Activated T-helper 1 cell treated with Interleukin-2 at 50 U/mL for 16 hours (primary cell): ENCODE measurements around the gene GPR39.

Source experiments
- DNase-seq: peaks from one replicate; pipeline ENCODE4 v3.0.0-alpha.2; 2020; ENCODE audit warnings: low read depth

Gene GPR39

DNA sequence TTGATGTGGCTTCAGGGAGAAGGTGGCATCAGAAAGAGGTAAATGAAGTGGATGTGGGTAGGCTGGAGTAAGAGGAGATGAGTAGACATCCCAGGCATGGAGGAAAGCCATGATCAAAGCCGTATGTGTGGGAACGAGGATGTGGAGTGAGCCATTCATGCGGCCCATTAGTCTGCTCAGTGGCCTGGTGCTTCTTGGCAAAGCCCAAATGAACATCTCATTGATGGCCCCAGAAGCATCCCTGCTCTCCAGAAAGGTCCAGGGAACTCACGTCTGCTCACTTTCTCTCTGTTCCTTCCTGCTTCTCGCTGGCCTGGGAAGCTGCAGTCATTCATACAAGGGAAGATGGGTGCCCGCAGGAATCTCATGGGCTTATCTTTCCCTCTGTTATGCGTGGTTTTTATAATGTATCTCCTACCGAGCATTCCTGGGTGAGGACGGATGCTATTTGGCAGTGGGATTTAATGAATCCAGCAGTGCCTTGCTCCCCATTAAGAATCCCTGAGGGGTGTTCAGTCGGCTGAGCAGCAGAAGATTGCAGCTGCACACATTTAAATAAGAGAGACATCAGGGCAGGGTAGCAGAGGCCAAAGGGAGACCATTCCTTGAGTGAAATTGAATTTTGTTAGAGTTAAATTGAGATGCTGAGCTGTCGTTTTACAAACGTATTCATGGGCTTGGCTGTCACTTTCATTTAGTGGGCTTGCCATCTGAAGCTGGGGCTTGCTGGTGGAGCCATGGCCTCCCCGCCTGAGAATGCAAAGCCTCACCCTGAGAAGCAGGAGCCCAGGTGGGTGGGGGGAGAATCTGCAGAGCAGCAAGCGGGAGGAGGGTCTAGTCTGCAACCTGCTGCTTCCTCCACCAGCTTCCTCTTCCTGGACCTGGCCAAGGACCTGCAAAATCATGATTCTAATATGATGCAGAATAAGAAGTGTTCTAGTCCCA, 188.9 kb downstream of the GPR39 start:
- DNase-seq, result no peak

DNA sequence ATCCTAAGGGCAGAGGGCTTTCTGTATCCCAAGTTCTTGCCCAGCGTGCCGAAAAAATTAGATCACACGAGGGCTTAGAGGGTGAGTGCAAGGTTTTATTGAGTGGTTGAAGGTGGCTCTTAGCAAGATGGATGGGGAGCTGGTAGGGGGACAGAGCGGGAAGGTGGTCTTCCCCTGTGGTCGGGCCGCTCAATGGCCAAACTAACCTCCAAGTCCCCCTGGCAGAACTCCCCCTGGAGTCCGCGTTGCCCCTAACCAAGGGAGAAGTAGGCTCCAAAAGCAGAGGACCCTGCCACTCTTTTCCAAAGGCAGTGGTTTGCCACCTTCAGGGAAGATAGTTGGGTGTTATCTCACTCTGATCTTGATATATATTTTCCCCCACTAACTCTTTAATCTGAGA, 190.0 kb downstream of the GPR39 start:
- no peak for DNase-seq

- no peak for DNase-seq
Measured at GRCh38 chr2:132607426-132608090, 191.0 kb downstream of the GPR39 start.

DNA sequence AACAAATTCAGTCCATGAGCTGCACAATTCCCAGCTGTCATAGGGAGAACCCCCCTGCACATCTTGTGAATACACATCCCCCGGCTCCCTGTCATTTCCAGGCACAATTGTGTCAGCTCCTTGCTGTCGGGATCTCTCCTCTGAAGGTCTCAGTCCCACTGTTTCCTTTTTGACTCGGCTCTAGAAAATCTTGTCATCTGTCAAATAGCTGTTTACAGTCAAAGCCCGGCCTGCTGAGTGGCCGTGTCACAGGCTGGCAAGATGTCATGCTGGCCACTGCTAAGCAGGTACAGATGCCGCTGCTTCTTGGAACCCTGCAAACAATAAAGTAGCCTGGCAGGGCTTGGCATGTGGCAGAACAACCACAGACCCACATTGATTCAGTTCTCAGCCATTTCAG, 191.7 kb downstream of the GPR39 start:
- no peak for DNase-seq

GRCh38 chr2:132609101-132609890, 192.7 kb downstream of the GPR39 start:
- no peak for DNase-seq

DNA sequence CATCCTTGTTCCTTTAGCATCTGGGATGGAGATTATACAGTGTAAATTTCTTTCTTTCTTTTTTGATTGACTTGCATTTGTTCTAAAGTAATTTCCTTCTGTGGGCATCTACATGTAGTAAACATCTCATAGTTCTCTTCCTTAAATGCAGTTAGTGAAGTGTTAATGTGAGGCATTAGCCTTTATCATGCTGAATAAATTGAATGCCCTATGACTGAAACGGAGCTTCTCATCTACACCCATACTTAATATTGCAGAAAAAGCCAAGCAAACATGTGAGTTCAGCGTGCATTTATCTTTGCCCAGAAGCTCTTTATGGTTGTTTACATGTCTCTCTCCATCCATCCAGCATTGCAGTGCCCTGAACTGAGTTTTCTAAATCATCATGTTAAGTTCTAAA, 195.1 kb downstream of the GPR39 start:
- no peak for DNase-seq

- no peak for DNase-seq
Measured at GRCh38 chr2:132615329-132616085, 198.9 kb downstream of the GPR39 start.

DNA sequence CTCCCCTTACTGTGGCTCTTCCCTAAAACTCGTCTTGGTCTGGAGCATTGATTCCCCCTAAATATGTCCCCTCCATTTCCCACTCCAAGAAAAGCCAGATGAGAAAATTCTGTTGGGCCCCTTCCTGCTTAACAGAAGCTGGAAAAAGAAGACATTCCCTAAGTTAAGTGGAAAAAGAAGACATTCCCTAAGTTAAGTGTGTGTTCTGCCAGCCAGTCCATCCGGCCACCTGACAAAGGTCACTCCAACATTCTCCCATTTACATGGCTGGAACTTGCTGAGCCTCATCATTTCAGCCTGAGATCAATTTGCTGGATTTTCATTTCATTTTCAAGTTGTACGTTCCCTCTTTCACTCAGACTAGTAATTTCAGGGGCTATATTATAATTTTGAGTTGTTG, 201.4 kb downstream of the GPR39 start:
- no peak for DNase-seq

DNA sequence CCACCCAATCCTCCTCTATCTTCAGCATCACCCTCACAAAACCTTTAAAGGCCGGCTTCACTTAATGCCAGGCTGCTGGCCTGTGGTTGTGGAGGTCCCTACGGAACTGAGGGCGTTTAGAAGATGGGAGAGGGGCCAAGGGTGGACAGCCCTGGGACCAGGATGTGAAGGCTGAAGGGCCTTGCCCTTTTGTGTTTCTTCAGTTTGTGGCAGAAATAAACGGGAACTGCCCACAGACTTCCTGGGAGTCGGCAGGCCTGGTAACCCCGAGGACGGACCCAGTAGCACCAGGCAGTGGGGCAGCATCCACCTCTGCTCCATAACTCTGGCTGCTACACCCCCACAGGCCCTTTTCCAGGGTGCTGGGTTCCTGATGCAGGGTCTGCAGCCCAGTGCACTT, 202.1 kb downstream of the GPR39 start:
- no peak for DNase-seq

DNA sequence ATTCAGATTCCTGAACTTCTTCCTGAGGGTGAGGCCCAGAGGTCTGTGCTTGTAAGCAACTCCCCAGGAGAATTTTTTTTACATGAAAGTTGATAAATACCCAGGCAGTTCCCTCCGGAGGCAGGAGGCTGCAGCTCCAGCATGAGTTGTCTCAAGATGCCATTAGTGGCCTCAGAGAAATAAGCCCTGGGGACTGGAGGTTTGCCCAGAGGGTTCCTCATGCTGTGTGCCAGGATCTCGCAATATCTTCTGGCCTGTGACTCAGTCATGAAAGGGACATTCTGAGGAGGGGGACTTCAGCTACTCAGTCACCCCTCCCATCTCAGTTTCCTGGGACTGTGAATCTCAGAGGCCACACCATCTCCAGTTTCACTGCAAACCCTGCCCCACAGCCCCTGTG, 203.5 kb downstream of the GPR39 start:
- DNase-seq, result no peak

DNA sequence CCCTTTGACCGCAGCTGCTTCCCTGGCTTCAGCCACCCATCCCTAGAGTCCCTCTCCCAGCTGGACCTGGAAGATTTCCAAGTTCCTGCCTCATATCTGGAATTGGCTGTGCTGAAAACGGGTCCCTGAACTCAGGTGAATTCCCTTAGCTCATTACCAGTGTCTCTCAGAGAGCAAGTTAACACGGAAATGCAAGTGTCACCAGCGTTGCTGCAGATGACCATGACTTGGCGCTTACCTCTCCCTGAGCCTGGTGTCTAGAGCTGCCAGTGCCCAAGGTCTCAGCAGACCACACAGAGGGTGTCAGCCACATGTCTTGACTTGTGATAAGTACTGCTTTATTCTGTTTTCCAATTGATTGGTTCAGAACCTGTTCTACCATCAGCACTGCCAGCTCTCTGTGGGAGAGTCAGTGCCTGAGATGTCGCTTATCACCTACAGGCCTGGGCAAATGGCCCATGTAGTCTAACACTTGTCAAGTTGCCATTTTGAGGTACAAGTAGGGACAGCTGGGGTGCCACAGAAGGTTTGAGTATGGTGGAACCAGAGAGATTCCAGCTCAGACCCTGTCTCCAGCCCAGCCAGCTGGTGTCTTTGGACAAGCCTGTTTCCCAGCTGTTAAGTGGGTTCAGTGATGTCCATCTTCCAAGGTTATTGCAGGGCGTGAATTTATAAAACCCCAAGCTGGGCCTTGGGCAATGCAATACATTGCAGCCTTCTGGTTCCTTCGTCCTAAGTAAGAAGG, 204.7 kb downstream of the GPR39 start:
- no peak for DNase-seq

DNA sequence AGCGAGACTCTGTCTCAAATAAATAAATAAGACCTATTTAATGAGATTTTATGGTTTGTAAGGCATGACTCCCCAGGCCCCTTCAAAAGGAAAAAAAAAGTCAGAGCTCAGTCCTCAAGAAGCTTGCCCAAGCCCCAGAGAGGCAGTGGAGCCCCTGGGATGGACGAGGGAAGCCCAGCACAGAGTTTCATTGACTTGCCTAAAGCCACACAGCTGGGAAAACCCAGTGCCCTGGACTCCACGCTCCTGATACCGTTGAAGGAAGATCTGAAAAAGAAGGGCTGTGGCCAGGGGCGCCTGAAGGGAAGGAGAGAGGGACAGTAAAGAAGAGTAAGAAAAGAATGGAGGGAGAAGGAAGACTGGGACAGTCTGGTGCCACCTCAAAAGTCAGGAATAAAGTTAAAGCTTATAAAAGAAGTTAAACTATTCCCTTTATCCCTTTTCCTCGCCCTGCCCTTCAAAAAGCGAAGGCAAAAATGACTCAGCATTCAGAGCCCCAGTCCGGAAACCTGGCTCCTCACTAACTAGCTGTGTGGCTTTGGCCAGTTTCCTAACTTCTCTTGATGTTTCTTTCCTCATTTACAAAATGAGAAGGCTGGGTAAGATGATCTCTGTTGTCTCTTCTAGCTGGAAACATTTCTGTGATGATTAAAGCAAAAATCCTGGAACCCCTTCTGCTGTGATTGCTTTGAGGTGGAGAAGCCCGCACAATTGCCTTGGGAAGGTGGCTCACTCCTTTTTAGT, 206.7 kb downstream of the GPR39 start:
- no peak for DNase-seq

DNA sequence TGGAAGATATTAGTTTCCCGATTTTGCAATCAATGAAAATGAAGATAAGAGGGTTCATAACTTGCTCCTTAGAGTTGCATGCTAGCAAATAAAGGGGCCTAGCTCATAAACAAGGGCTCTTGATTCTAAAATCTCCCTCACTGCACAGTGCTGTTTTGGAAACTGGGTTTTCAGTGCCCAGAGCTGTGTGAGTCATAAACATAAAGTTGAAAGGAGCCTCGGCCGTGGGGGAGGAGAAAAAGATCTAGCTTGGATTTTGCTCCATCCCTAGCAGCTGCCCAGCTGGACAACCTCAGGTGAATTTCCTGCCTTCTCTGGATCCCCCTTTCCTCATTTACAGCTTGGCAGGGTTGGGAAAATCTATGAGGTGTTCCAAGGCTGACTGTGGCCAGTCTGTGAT, 210.9 kb downstream of the GPR39 start:
- DNase-seq, result no peak

GRCh38 chr2:132632000-132632649, 215.5 kb downstream of the GPR39 start:
- no peak for DNase-seq

DNA sequence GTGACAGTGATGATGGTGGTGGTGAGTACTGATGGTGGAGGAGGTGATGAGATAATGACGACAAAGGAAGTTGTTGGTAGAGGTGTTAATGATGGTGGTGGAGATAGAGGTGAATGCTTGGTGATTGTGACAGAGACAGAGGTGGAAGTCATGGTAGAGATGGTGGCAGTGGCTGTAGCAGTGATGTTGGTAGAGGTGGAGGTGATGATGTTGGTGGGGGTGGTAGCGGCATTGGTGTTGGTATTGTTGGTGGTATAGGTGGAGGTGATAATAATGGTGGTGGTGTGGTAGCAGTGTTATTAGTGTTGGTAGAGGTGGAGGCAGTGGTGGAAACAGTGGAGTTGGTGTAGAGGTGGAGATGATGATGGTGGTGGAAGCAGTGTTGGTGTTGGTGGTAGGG, 217.0 kb downstream of the GPR39 start:
- DNase-seq, result no peak

DNA sequence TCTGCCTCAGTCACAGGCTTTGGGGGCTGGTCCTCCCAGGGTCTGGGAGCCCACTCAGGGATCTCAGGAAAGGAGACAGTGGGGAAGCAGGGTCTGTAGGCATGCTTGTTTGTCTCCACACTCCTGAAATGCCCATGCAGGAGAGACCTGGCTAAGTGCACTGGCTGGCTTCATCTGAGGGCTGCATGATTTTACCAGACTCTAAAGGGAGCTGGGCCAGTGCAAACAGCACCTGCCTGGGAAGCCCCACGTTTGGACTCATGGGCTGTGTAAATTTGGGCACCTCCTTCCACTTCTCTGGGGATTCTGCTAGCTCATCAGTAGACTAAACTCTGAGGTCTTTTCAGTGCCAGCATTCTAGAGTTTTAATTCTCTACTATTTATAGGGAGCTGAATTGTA, 219.7 kb downstream of the GPR39 start:
- DNase-seq, result no peak

DNA sequence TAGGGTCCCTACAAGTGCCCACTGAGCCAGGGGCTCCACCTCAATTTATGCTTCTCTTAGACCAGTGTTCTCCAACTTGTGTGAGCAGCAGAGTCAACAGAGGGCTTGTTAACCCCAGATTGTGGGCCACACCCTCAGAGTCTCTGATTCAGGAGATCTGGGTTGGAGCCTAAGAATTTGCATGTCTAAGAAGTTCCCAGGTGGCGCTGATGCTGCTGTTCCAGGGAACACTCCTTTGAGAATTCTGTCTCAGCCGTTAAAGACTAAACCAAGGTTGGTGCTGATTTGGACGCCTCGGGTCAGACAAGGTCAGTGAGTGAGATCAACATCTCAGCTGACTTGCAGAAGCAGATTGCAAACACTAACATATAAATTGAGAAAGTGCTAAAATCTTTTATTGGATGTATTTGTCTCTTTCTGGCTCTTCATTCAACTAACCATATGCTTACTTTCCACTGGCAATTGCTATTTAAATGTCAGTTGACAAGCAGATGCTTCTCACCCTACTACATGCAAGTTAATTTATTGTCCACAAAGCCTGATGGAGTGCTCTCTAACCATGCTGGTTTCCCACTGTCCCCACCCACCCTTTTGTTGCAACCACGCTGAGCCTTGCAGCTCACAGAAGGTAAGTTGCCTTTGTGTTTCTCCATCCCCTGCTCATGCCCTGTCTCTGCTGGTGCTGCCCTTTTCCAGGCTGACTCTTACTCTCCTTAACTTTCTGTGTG, 221.9 kb downstream of the GPR39 start:
- DNase-seq, result no peak

- DNase-seq, result no peak
Measured at GRCh38 chr2:132640116-132640515, 223.5 kb downstream of the GPR39 start.

DNA sequence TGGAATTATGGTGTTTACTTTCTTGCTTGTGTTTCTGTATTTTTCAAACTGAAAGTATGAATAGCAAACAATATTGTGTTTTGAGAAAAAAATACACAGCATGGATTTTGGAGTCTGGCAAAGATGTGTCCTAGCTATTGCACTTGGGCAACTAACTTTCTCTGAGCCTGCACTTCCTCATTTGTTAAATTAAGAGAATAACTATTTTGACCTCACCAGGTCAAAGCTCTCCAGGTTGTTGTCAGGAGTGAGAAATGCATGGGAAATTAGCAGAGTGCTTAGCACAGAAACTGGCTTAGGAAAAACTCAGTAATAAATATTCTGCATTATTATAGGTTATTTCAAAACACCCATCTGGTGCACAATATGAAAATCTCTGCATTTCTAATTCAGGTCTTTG, 225.2 kb downstream of the GPR39 start:
- DNase-seq, result no peak
